Erythroblast (primary cell): Measurements from ENCODE around the gene DLG2.

ENCODE experiments used
- GATA1 ChIP-seq: IDR thresholded peaks from 2 replicates; pipeline ENCODE4 v1.6.1; 2011; ENCODE audit warnings: low read depth, mild to moderate bottlenecking, control low read depth, low read length, moderate library complexity
- POLR2A ChIP-seq: IDR thresholded peaks from 2 replicates; pipeline ENCODE4 v1.6.1; 2011; ENCODE audit warnings: mild to moderate bottlenecking, low read length

GRCh38 chr11:84804041-84804440 is 823.1 kb downstream of the DLG2 start:
- TF ChIP-seq POLR2A = no peak
- no peak for TF ChIP-seq GATA1
